Right lobe of liver (tissue), 6 donors: ENCODE measurements around the gene IVNS1ABP. TPM values are rescaled to one million over a fixed set of nuclear protein-coding genes. Genes with fewer than 3 reads are reported as not detected.

Experiments
- ATAC-seq, 4 donors: fragments of 200-7000 bp; cut with Tn5 transposase; one replicate each; pipeline ENCODE4 v1.9.1; 2020; ENCODE audit warnings: mild to moderate bottlenecking in 4 of 4, moderate library complexity in 4 of 4
- DNase-seq, 3 donors: peaks; one replicate each; pipeline ENCODE4 v3.0.0-alpha.2; 2020
- H3K27ac ChIP-seq, 3 donors: fragments of 200-600 bp; one replicate each; pipeline ENCODE4 v1.8.0; 2022
- H3K27me3 ChIP-seq, 2 donors: fragments of 200-600 bp; one replicate each; pipeline ENCODE4 v1.8.0; 2022
- H3K36me3 ChIP-seq, 4 donors: fragments of 200-600 bp; sonication (generic) in 1 of 4; one replicate each; pipeline versions ENCODE4 v1.5.1 to v1.8.0; 2017 to 2022; ENCODE audit warnings: control low read depth in 1 of 4
- H3K4me1 ChIP-seq, 4 donors: fragments of 200-600 bp; sonication (generic) in 1 of 4; one replicate each; pipeline versions ENCODE4 v1.5.1 to v1.8.0; 2017 to 2022; ENCODE audit warnings: control low read depth in 1 of 4
- H3K4me3 ChIP-seq, 3 donors: fragments of 200-600 bp; one replicate each; pipeline ENCODE4 v1.8.0; 2022
- H3K9me3 ChIP-seq, 4 donors: fragments of 200-600 bp; sonication (generic) in 1 of 4; one replicate each; pipeline versions ENCODE4 v1.5.1 to v1.8.0; 2017 to 2022; ENCODE audit warnings: control low read depth in 1 of 4
- POLR2A ChIP-seq: fragments of 450-650 bp; IDR thresholded peaks from one replicate; pipeline ENCODE4 v1.6.1; 2017; ENCODE audit warnings: antibody characterized with exemption, mild to moderate bottlenecking
- WGBS: methylation state at CpG from one replicate; pipeline ENCODE4 v1.1.6; 2018; ENCODE audit warnings: low coverage, low lambda C conversion rate; ENCODE audit not compliant: insufficient coverage; ENCODE audit errors: missing lambda C conversion rate; 5-methylcytosine and 5-hydroxymethylcytosine counted together
- intact Hi-C, 2 donors: fragments of 100-400 bp; cut with DNase I; formaldehyde crosslinking; loops; one replicate each; pipeline versions ENCODE4 v1.11.2 to v1.14.1; 2022
- total RNA-seq, 6 experiments: library from RNA; depleted of rRNA in 2 of 6; stranded (reverse); fragments of >200 nt in 2 of 6; fragmentation: NEBNext Ultra II Directional in 3 of 6; extraction: Animal tissue kit (Norgen Biotek cat#: 25700) in 3 of 6; gene quantifications; one replicate each; pipeline versions ENCODE4 v1.1.0 to v1.2.4, GENCODE V29; 2016 to 2023
- TF ChIP-seq, protein P1 (sequence below), 4 donors: fragments of 200-600 bp in 3 of 4; fragments of 450-650 bp in 1 of 4; IDR thresholded peaks; one replicate each; pipeline versions ENCODE4 v1.5.1 to v1.8.0; 2016 to 2022; ENCODE audit warnings: antibody characterized with exemption in 4 of 4, mild to moderate bottlenecking in 2 of 4
- donor health status: DM: no; HTN: yes; CAD: no.
- donor health status: DM: no; HTN: no; CAD: no.
- donor health status: DM: no; HTN: no; CAD: no.
- donor health status: DM: no; HTN: yes; CAD: no.
- donor health status: DM: no; HTN: yes; CAD: no.

The IVNS1ABP gene
- total RNA-seq, 6 experiments from 2014 or later, result 17.0 to 38.3 (median 26.8) TPM

DNA sequence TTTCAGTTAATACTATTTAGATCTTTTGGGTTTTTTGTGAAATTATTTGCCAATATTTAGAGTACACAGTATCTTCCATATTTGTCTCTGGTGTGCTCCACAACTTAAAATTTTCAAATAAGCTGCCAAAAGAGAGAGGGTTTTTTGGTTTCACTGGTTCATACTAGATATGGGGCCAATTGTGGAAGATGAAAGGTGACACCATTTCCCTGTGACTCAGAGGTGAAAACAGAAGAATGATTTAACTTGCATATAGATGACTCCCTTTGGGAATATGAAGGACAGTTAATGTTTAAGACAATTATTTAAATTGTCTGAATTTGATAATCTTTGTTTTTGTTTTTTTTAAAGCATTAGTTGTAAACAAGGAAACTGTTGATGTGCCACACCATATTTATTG lies 37.5 kb downstream of the IVNS1ABP start:
- no peak for ATAC-seq
- intact Hi-C loops, result no loop called here
- Histone ChIP-seq H3K27me3 (no peaks in the 10 kb centered on the region), H3K4me1 (no peaks in the 10 kb centered on the region), H3K27ac (no peak overlapping the region), H3K36me3 (no peaks in the 10 kb centered on the region), H3K9me3 (no peaks in the 10 kb centered on the region), H3K4me3 (no peak overlapping the region)
- DNase-seq, result no peak
- TF ChIP-seq POLR2A, result no peak

DNA sequence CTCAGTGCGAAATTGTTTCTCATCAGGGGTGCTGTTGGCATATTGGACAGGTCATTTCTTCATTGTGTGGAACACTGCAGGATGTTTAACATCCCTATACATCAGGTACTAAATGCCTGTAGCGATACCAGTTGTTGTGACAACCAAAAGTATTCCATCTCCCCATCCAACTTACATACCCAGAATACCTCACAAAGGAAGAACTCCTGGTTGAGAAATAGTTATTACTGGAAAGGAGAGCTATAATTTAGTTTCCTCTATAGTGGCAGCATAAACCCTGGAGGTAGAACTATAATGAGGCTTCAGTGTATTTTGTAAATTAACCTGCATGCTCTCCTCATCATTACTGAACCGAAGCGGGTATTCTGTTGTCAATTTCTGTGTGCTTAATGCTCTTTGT lies 45.1 kb downstream of the IVNS1ABP start:
- H3K27me3 ChIP-seq, result no peaks in the 10 kb centered on the region
- H3K36me3 ChIP-seq, result no peaks in the 10 kb centered on the region
- no peak overlapping the region for H3K4me3 ChIP-seq
- ATAC-seq (no peak), DNase-seq (no peak)
- no peaks in the 10 kb centered on the region for H3K4me1 ChIP-seq
- WGBS, result 90% methylated on average over 4 of the region's 4 CpGs
- TF ChIP-seq POLR2A, result no peak
- TF ChIP-seq, protein P1, sequence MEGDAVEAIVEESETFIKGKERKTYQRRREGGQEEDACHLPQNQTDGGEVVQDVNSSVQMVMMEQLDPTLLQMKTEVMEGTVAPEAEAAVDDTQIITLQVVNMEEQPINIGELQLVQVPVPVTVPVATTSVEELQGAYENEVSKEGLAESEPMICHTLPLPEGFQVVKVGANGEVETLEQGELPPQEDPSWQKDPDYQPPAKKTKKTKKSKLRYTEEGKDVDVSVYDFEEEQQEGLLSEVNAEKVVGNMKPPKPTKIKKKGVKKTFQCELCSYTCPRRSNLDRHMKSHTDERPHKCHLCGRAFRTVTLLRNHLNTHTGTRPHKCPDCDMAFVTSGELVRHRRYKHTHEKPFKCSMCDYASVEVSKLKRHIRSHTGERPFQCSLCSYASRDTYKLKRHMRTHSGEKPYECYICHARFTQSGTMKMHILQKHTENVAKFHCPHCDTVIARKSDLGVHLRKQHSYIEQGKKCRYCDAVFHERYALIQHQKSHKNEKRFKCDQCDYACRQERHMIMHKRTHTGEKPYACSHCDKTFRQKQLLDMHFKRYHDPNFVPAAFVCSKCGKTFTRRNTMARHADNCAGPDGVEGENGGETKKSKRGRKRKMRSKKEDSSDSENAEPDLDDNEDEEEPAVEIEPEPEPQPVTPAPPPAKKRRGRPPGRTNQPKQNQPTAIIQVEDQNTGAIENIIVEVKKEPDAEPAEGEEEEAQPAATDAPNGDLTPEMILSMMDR (IDR thresholded peaks at IDR 0.05), result no peak
- intact Hi-C loops, result no loop called here
- no peaks in the 10 kb centered on the region for H3K9me3 ChIP-seq
- no peak overlapping the region for H3K27ac ChIP-seq

DNA sequence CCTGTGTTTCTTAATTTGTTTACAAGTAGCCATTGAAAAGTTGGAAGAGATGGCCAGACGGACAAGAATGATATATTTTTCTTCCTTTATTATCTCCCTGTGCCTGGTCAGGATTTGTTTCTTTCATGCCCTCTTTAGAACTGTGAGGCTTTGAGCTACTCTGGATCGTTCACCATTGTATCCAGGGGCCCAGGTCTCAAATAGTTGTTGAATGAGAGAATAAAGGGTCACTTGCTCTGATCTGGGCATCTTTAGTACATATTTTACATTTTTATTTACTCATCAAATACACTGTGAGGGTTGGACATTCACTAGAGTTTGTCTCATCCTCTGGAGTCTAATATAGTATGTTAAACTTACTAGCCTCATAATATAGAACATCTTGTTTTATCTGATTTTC lies 48.7 kb downstream of the IVNS1ABP start:
- WGBS, result 70% methylated on average over 2 of the region's 2 CpGs
- Histone ChIP-seq H3K9me3 (no peaks in the 10 kb centered on the region), H3K27ac (no peak overlapping the region), H3K36me3 (no peaks in the 10 kb centered on the region), H3K4me1 (no peaks in the 10 kb centered on the region), H3K27me3 (no peaks in the 10 kb centered on the region), H3K4me3 (no peak overlapping the region)
- intact Hi-C loops, result no loop called here
- no peak for DNase-seq
- no peak for ATAC-seq
- TF ChIP-seq, protein P1 (IDR thresholded peaks at IDR 0.05), result no peak
- no peak for TF ChIP-seq POLR2A

DNA sequence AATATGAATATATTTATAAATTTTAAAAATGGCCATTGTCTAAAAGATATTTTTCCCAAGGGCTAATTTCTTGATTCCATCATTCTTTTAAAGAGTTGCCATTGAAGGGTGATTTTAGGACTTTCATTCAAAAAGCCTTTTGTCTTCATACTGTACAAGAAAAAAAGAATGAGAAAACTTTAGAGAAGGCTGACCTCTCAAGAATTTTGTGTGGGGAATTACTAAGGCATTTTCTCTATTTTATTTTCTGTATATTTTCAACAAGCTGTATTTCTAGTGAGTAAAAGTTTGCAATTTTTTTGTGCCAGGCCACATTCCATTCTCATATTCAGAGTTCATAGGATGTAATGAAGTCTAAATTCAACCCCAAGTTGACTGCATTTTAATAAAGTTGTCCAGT lies 49.3 kb downstream of the IVNS1ABP start:
- TF ChIP-seq POLR2A, result no peak
- TF ChIP-seq, protein P1 (IDR thresholded peaks at IDR 0.05), result no peak
- H3K9me3 ChIP-seq, result no peaks in the 10 kb centered on the region
- H3K27ac ChIP-seq, result no peak overlapping the region
- no peak overlapping the region for H3K4me3 ChIP-seq
- H3K27me3 ChIP-seq, result no peaks in the 10 kb centered on the region
- ATAC-seq (no peak), DNase-seq (no peak)
- intact Hi-C loops, result no loop called here
- H3K36me3 ChIP-seq, result no peaks in the 10 kb centered on the region
- no peaks in the 10 kb centered on the region for H3K4me1 ChIP-seq

DNA sequence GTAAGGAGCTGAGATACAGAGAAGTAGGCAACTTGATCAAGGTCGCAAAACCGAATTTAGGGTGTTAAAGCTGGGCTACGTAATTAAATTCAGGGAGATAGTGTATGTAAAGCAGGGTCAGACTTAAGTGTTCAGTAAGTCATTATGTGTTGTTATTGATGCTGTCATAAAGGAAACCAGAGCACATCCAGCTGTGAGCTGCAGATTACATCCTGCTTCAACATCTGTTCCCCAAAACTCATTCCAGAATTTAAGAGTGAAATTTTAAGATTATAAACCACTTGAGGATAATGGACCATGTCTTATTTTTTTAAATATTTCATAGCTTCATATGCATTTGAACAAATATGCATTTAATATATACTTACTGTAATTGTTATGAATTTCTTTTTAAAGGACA lies 49.7 kb downstream of the IVNS1ABP start:
- Histone ChIP-seq H3K36me3 (no peaks in the 10 kb centered on the region), H3K4me3 (no peak overlapping the region), H3K9me3 (no peaks in the 10 kb centered on the region), H3K27ac (no peak overlapping the region), H3K4me1 (no peaks in the 10 kb centered on the region), H3K27me3 (no peaks in the 10 kb centered on the region)
- DNase-seq (no peak), ATAC-seq (no peak)
- intact Hi-C loops, result no loop called here
- WGBS, result 50% methylated on average over 3 of the region's 3 CpGs
- TF ChIP-seq, protein P1 (IDR thresholded peaks at IDR 0.05), result no peak
- TF ChIP-seq POLR2A, result no peak
